Skeletal muscle cell (primary cell): ENCODE measurements around the gene JARID2.
"Not testable (repeated sequence)": the region's sequence is repeated elsewhere in the genome, so short reads cannot be mapped to it uniquely, and the experiment has no call there.

Experiments
- DNase-seq: peaks from one replicate; pipeline ENCODE4 v3.0.0-alpha.2; 2010; ENCODE audit warnings: low read depth
- H3K4me3 ChIP-seq: 2 replicates; pipeline ENCODE4 v1.5.1; 2011; ENCODE audit warnings: low read depth, mild to moderate bottlenecking, control low read depth, low read length, moderate library complexity

JARID2 gene

DNA sequence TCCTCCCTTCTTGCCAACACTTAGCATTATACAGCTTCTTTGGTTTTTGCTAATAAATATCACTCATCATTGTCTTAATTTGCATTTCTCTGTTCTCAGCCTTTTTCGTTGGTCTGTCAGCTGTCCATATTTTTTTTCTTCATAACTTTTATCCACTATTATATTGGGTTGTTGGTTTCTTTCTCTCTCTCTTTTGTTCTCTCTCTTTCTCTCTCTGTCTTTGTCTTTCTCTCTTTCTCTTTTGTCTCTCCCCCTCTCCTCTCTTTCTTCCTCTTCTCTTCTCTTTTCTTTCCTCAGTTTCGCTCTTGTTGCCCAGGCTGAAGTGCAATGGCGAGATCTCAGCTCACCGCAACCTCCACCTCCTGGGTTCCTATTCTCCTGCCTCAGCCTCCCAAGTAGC lies 36.5 kb downstream of the JARID2 start:
- DNase-seq, result no peak
- H3K4me3 ChIP-seq, result no peak overlapping the region

DNA sequence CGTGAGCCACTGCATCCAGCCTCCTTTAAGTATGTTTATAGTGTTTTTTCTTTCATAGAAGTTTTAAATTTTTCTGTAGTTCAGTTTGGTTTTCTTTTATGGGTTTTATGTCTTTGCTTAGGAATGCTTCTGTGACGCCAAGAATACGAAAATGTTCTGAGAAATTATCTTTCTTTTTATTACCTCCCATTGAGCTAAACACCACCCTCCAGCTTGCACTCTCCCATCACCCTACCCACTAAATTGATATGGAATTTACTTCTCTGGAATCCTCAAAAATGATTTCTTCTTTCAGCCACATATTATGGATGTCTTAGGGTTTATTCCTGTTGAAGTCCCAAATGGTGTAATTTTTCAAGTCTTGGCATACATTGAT lies 38.1 kb downstream of the JARID2 start:
- DNase-seq, result no peak
- H3K4me3 ChIP-seq, result no peak overlapping the region

DNA sequence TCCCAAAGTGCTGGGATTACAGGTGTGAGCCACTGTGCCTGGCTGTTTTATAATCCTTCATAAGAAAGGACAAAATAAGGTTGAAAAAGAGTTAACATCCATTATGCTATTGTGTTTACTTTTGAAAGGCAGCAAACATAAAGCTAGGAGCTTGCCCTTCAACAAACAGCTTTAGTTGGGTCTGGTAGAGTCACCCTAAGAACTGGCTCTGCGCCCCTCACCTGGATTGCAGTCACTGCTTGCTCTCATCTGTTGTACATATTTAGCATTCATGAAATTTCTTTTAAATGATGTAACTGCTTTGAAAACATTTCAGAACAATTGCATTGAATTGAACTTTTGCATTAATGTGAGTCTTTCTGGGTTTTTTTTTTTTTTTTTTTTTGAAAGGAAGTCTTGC lies 38.9 kb downstream of the JARID2 start:
- no peak overlapping the region for H3K4me3 ChIP-seq
- no peak for DNase-seq

DNA sequence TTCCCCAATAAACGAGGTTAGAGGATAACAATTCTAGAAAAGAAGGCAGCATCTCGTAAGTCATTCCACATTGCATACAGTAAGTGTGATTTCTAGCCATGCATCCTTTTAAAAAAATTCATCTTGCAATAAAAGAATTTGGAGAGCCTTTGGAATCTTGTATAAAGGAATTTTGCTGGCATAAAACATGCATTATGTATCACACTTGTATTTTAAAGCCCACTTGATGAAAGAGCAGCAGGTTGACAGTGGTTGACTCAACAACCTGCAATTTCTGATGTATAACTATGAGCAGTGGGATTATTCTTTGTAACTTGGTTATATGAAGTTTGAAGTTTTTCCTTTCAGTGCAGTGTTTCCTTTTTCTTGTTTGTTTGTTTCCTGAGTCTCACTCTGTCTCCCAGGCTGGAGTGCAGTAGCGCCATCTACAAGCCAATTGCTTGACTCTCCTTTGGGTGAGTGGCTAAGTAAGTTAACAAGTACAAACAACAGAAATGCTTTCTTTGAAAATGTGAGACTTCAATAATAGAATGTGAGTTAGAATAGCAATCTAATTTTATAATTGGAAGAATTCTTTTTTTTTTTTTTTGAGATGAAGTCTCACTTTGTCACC lies 39.9 kb downstream of the JARID2 start:
- no peak overlapping the region for H3K4me3 ChIP-seq
- no peak for DNase-seq

DNA sequence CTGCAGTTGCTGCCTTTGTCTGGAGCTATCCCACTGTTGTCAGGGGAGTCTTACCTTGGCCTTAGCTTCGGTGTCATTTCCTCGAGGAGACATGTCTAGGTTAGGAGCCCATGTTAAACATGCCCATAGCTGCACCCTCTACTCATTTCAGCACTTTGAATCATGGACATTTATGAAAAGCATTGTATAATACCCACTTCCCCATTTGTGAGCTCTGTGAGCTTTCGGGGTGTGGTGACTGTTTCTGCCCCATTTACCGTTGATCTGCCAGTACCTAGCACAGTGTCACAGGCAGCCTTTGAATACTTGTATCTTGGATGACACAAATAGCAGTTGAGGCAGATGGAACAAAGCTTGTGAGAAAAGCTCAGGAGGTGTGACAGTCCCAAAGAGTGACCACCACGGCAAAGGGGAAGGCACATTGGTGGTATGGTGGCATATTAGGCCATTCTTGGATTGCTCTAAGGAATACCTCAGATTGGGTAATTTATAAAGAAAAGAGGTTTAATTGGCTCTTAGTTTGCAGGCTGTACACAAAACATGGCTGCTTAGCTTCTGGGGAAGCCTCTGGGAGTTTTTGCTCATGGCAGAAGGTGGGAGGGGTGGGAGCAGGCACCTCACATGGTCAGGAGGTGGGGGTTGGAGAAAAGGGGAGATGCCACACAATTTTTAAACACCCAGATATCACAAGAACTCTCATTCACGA lies 42.0 kb downstream of the JARID2 start:
- no peak for DNase-seq
- no peak overlapping the region for H3K4me3 ChIP-seq

DNA sequence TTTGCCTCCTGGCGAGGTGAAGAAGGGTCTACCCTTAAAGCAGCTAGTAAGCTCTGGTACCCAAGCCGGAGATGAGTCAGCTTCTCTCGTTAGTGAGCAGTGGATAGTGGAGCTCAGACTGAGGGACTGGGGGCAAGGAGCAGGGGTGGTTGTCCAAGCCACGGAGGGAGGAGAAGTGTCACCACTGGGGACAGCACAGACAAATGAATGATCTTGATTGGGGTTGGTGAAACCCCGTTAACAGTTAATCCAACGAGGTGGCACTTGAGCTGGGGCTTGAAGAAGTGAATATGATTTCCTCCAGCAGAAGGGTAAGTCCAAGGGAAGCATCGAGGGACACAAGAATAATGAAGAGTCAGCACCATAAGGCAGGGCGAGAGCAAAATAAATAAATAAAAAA lies 43.0 kb downstream of the JARID2 start:
- DNase-seq, result no peak
- H3K4me3 ChIP-seq, result no peak overlapping the region

DNA sequence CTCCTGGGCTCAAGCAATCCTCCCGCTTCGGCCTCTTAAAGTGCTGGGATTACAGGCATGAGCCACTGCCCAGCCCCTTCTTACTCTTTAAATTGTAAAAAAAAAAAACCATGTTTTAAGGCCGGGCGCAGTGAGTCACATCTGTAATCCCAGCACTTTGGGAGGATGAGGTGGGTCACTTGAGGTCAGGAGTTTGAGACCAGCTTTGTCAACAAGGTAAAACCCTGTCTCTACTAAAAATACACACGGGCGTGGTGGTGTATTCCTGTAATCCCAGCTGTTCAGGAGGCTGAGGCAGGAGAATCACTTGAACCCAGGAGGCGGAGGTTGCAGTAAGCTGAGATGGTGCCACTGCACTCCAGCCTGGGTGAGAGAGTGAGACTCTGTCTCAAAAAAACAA lies 43.6 kb downstream of the JARID2 start:
- DNase-seq, H3K4me3 ChIP-seq: not testable (repeated sequence)

DNA sequence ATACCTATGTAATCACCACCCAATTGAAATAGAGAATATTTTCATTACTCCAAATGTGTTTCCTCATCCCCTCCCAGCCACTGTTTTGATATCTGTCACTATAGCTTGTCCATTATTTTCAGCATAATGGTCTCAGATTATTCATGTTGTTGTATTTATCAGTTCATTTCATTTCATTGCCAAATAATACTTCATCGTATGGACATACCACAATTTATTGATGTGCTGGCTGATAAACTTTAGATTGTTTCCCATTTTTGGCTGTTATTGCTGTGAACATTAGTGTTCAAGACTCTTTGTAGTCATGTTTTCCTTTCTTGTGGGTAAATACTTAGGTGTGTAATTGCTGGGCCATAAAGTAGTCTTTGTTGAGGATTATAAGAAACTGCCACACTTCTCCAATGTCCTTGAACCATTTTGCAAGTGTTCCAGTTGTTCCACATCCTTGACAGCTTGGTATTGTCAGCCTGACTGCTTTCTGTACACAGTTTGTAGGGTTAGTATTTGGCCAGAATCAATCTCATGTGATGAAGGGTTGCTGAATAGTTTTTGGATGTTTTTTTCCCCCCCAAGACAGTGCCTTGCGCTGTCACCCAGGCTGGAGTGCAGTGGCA lies 44.3 kb downstream of the JARID2 start:
- DNase-seq, result no peak
- no peak overlapping the region for H3K4me3 ChIP-seq

DNA sequence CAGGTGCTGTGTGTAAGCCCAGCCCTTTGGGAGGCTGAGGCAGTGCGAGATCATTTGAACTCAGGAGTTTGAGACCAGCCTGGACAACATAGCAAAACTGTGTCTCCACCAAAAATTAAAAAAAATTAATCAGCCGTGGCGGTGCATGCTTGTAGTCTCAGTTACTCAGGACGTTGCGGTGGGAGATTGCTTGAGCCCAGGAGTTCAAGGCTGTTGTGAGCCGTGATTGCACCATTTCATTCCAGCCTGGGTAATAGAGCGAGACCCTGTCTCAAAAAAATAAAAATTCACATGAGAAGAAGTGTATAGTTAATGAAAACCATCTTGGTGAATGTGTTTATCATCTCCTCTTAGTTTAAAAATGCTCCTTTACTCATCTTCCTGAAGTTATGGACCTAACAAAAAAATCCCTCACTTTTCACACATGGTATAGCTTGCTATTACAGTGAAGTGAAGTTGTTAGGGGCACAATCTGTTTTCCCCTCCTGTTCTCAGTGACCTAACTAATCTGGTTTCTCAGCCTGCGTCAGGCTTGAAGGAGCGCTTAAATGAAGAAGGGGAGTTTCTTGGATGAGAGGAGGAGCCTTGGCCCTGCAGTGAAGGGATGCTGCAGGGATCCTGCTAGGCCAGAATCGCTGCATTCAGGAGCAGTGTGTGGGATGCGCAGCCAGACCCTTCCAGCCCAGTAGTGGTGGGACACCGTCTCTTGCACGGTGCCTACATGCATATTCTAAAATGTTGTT lies 45.3 kb downstream of the JARID2 start:
- DNase-seq, result no peak
- H3K4me3 ChIP-seq, result no peak overlapping the region

DNA sequence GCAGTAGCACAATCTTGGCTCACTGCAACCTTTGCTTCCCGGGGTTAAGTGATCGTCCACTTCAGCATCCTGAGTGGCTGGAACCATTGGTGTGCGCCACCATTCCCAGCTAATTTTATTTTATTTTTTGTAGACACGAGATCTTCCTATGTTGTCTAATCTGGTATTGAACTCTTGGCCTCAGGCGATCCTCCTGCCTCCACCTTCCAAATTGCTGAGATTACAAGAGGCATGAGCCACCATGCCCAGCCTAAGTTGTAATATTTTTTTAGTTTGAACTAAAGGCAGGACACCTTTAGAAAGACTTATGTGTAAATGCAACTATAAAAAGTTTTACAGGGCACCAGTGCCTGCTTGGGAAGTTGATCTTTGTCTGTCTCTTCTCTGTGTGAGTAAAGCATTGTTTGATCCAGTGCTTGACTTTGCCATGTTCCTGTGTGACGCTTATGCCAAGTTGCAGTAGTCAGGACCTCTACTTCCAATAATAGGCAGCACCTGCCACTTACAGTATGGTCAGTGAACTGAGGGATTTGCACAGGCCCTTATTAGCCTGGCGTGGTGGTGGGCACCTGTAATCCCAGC lies 46.9 kb downstream of the JARID2 start:
- no peak for DNase-seq
- no peak overlapping the region for H3K4me3 ChIP-seq

DNA sequence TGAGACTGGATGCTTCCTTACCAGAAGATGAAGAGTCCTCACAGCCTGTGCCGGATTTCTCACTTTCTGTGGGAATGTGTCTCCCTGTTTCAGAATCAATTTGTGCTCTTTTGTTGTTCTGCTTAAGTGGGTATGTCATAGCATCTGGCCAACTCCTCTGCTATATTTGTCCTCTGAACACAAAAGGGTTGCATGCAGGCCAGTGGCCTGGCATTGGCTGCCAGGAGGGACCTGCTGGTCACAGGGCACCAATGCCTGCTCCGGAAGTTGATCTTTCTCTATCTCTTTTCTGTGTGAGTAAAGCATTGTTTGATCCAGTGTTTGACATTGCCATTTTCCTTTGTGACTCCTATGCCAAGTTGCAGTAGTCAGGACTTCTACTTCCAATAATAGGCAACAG lies 47.8 kb downstream of the JARID2 start:
- no peak for DNase-seq

DNA sequence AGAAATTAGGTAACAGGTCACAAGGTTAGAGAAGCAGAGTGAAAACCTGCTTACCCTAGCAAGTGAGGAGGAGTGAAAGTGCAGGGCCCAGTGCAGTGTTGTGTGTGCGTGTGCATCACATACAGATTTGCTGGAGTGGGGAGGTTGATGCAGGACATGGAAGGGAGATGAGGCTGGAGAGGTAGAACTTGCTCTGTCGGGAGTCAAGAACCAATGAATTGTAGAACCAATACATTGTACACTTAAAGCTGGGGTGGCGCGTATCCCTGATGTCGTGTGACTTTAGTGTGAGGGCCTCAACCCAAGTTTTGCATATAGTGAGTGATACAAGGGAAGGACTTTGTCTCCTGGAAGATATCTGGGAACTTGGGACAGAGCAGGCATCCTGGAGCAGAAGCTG lies 48.6 kb downstream of the JARID2 start:
- no peak overlapping the region for H3K4me3 ChIP-seq
- no peak for DNase-seq

More for the DNA sequence above, 47.8 kb downstream of the JARID2 start:
- H3K4me3 ChIP-seq, result no peak overlapping the region

DNA sequence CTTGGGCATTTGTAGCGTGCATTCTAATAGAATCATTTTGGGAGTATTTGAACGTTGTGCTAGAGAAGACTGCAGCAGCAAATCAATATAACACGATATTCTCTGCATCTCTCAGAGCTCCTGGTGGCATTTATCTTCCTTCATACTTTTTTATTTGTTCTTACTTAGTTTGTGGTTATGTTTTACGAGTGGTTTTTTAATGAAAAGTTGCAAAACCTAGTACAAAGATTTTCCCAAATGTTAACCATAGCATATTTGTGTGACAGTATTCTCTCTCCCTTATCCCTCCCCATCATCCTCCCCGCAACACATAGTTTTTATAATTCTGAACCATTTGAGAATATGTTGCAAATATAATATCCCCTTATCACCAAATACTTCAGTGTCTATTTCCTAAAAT lies 50.4 kb downstream of the JARID2 start:
- DNase-seq, result no peak
- H3K4me3 ChIP-seq, result no peak overlapping the region

DNA sequence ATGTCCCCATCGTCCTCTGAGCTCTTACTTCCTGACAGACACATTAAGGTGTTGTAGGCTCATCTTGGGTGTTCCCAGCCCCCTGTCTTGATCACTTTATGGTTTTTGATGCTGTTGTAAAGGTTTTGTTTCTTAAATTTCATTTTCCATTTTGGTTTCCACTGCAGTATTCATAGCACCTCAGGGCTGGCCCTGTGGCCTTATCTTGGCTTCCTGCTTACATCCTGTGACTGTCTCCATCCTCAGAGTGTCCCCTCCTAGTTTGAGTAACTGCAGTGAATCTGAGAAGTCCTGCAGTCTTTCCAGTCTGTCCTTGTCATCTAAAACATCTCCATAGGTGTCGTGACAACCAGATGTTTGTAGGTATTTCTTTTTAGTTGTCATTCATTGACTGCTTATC lies 50.9 kb downstream of the JARID2 start:
- no peak for DNase-seq
- H3K4me3 ChIP-seq, result no peak overlapping the region

DNA sequence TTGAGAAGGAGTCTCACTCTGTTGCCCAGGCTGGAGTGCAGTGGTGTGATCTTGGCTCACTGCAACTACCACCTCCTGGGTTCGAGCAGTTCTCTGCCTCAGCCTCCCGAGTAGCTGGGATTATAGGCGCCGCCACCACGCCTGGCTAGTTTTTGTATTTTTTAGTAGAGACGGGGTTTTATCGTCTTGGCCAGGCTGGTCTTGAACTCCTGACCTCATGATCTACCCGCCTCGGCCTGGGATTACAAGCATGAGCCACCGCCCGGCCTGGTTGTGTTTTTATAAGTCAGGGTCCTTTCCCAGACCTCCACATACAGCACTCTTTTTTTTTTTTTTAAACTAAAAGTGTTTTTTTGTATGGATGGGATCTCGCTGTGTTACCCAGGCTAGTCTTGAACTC lies 51.3 kb downstream of the JARID2 start:
- H3K4me3 ChIP-seq, result not testable (repeated sequence)

DNA sequence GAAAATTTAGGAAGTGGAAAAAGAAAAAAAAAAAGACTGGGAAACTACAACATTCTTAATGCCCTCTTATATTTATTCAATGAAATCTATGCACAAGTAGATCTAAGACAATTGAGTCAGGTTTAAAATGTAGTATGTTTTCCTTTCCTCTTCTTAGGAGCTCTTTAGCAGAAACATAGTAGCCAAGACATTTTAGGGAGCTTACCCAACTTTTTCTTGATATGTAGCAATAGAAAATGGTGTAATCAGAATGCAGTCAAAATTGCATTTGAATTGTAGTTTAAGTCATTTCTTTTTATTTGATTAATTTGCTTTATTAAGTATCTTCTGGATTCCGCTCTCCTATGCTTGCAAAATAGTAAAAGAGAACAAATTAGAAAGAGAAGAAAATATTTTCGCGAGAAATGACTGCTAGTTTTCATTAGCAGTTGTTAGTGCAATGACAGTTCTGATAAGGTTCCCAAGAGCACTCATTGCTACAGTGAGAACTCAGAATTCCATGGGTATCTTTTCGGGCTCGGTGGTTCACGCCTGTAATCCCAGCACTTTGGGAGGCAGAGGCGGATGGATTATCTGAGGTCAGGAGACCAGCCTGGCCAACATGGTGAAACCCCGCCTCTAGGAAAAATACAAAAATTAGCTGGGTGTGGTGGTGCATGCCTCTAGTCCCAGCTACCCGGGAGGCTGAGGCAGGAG lies 52.2 kb downstream of the JARID2 start:
- H3K4me3 ChIP-seq, result no peak overlapping the region
- no peak for DNase-seq

More for the DNA sequence above, 51.3 kb downstream of the JARID2 start:
- DNase-seq, result not testable (repeated sequence)

DNA sequence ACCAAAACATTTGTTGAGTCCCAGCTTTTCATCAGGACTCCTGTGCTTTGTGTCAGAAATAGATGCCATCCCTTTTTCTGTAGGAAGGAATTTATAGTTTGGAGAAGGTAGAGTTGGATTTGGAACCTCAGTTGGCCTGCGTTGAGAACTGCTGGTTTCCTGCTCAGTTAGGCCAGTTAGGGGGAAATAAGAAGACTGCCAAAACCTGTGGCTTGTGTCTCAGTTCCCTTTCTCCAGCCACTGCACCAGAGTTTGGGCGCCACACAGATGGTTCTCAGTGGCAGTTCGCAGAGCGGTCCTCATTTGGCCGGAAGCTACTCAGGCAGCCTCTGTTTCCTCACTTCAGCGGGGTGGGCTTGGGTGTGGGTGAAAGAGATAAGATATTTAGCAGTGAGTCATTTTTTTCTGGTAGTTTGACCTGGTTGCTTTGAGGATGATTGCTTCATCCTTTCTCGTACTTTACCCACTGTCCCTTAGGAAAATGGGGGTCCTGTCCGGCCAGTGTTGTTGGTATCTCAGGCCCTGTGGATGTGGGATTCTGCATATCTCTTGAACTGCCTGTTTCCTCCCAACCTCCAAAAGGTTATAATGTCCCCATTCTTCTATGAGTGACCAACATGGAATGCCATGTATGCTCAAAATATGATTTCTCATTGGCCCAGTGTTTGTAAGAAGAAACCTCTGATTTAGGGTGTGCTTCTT lies 53.7 kb downstream of the JARID2 start:
- DNase-seq, result no peak
- H3K4me3 ChIP-seq, result no peak overlapping the region

DNA sequence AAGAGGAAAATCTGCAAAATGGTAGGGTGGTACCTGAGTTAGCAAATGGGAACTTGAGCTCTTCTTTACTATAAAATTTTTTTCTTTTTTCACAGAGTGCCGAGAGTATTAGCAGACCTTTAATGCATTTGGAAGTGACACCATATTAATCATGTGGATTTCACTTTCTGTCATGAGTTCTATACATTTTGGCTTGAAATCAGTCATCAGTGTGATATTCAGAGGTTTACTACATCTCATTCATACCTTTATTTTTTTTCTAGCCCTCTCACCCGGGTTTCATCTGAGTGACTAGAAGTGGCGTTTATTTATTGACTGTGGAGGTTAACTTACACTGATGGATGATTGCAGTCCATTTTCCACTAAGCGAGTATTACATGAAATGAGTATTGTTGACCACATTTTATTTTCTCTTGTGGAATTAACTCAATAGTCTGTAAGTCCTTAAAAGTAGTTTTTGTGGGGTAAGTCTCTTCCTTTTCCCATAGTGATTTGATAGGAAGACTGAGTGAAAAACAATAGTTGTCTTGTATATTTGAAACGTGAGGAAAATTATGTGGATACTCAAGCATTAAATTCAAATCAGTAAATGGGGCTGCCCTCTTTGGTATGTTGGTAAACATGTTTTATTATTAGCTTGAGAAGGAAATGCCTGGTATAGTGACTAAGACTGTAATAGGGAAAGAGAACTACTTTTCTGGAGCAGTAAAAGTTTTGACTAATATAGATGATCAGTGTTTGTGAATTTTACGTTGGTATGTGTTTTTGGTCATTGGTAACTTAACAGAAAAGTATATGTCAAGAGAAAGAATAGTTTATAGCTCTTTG lies 55.5 kb downstream of the JARID2 start:
- no peak for DNase-seq

More for the DNA sequence above, 55.5 kb downstream of the JARID2 start:
- no peak overlapping the region for H3K4me3 ChIP-seq
